Measurements from ENCODE around the gene ASTN2. TPM values are rescaled to one million over a fixed set of nuclear protein-coding genes. Genes with fewer than 3 reads are reported as not detected.

Gene ASTN2
- total and polyA plus RNA-seq, 2 experiments from 2014 or later: 7.0 to 24.6 TPM

DNA sequence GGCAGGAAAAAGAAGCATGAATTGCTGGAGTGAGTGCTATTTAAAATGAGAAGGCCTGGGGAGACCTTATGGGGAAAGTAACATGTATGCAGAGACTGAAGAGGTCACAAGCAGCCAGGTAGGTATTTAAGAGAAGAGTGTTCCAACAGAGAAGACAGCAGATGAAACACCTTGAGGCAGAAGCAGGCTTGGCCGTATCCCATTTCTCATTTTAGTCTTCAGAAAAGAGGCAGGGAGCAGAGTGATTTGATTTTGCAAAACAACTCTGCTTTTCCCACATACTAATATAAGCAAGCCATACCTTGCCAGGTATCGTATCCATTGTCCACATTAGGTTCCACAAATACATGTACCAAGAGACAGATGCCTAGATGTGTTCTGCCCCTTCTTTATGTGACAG, 244.3 kb downstream of the ASTN2 start (continued):
- TF ChIP-seq POLR2AphosphoS5 (IDR thresholded peaks at IDR 0.05; ENCODE audit: low read depth): no peak
- no peak for TF ChIP-seq JUNB (IDR thresholded peaks at IDR 0.05; ENCODE audit: unreplicated experiment)
- TF ChIP-seq CTCF (conservative IDR thresholded peaks at IDR 0.05; ENCODE audit: low read depth in 2 of 2): no peak
- TF ChIP-seq ETS1 (IDR thresholded peaks at IDR 0.05): no peak
- no peak for TF ChIP-seq STAT1 (IDR thresholded peaks at IDR 0.05; ENCODE audit: unreplicated experiment)
- TF ChIP-seq NANOG (IDR thresholded peaks at IDR 0.05; ENCODE audit: borderline replicate concordance): no peak
- no peak for TF ChIP-seq EZH2 (IDR thresholded peaks at IDR 0.05; ENCODE audit: low read depth, unreplicated experiment)
- TF ChIP-seq CREB1 (CRISPR knock-in tag; IDR thresholded peaks at IDR 0.05; ENCODE audit: low read depth): no peak
- TF ChIP-seq ZNF331 (CRISPR knock-in tag; IDR thresholded peaks at IDR 0.05; ENCODE audit: low read depth): no peak
- TF ChIP-seq, protein P1, sequence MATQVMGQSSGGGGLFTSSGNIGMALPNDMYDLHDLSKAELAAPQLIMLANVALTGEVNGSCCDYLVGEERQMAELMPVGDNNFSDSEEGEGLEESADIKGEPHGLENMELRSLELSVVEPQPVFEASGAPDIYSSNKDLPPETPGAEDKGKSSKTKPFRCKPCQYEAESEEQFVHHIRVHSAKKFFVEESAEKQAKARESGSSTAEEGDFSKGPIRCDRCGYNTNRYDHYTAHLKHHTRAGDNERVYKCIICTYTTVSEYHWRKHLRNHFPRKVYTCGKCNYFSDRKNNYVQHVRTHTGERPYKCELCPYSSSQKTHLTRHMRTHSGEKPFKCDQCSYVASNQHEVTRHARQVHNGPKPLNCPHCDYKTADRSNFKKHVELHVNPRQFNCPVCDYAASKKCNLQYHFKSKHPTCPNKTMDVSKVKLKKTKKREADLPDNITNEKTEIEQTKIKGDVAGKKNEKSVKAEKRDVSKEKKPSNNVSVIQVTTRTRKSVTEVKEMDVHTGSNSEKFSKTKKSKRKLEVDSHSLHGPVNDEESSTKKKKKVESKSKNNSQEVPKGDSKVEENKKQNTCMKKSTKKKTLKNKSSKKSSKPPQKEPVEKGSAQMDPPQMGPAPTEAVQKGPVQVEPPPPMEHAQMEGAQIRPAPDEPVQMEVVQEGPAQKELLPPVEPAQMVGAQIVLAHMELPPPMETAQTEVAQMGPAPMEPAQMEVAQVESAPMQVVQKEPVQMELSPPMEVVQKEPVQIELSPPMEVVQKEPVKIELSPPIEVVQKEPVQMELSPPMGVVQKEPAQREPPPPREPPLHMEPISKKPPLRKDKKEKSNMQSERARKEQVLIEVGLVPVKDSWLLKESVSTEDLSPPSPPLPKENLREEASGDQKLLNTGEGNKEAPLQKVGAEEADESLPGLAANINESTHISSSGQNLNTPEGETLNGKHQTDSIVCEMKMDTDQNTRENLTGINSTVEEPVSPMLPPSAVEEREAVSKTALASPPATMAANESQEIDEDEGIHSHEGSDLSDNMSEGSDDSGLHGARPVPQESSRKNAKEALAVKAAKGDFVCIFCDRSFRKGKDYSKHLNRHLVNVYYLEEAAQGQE (IDR thresholded peaks at IDR 0.05; ENCODE audit: unreplicated experiment): no peak
- no peak for TF ChIP-seq ZNF114 (CRISPR knock-in tag; IDR thresholded peaks at IDR 0.05)

DNA sequence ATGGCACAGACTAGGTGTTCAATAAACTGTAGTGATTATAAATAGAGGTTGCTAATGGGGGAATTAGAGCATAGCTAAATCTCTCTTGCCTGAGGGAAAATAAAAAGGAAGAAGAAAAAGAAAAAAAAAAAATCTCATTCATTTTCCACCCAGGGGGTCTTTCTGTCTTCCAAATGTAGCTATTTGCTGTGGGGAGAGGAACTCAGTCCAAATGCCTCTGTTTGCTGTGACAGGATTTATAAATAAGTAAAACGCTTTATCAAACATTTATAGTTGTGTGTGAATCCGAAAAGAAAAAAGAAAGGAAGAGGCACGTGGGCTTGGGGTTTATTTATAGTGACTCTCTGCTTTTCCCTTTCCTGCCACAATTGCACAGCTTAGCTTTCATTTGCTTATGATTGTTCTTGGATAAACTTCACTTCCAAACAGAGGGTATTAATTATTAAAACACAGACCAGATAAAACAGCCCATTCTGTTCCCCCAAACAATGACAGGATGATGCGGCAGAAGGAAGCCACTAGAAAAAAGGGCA, 245.7 kb downstream of the ASTN2 start:
- H3K4me1 ChIP-seq (ENCODE audit: insufficient read depth): peaks cover 19% of the 10 kb centered on the region
- no peaks in the 10 kb centered on the region for H3K27me3 ChIP-seq (ENCODE audit: insufficient read depth)
- Mint-ChIP-seq H3K27ac (peak overlapping the region; percentile 33), H3K4me3 (no peak overlapping the region), H3K4me1 (peaks cover 20% of the 10 kb centered on the region), H3K9me3 (no peaks in the 10 kb centered on the region), H3K36me3 (ENCODE audit: low read depth) (no peaks in the 10 kb centered on the region), H3K27me3 (ENCODE audit: insufficient read depth, low read depth, poor library complexity) (no peaks in the 10 kb centered on the region)
- no peaks in the 10 kb centered on the region for H3K9me2 ChIP-seq (ENCODE audit: insufficient read depth)
- ATAC-seq (no peak), DNase-seq (ENCODE audit: low spot score) (peak; percentile 25)
- H3K79me2 ChIP-seq (replicated peaks; ENCODE audit: insufficient read depth): no peaks in the 10 kb centered on the region
- peak overlapping the region; percentile 2 for H3K4me2 ChIP-seq
- no peaks in the 10 kb centered on the region for H4K20me1 ChIP-seq (replicated peaks; ENCODE audit: insufficient read depth)
- H3K4me3 ChIP-seq: no peak overlapping the region
- H3K36me3 ChIP-seq (ENCODE audit: insufficient read depth): no peaks in the 10 kb centered on the region
- no peak overlapping the region for H2AFZ ChIP-seq
- H3K27ac ChIP-seq (ENCODE audit: low read depth): no peak overlapping the region
- H3F3A ChIP-seq (replicated peaks; ENCODE audit: low read depth): no peaks in the 10 kb centered on the region
- TF ChIP-seq EZH2 (IDR thresholded peaks at IDR 0.05; ENCODE audit: low read depth, unreplicated experiment) (no peak), NANOG (IDR thresholded peaks at IDR 0.05; ENCODE audit: borderline replicate concordance) (no peak), STAT1 (IDR thresholded peaks at IDR 0.05; ENCODE audit: unreplicated experiment) (no peak), ZNF331 (CRISPR knock-in tag; IDR thresholded peaks at IDR 0.05; ENCODE audit: low read depth) (no peak), ZNF114 (CRISPR knock-in tag; IDR thresholded peaks at IDR 0.05) (no peak), EZH2phosphoT487 (IDR thresholded peaks at IDR 0.05; ENCODE audit: unreplicated experiment) (no peak), JUNB (IDR thresholded peaks at IDR 0.05; ENCODE audit: unreplicated experiment) (no peak), CTCF (conservative IDR thresholded peaks at IDR 0.05; ENCODE audit: low read depth in 2 of 2) (no peak), CREB1 (CRISPR knock-in tag; IDR thresholded peaks at IDR 0.05; ENCODE audit: low read depth) (no peak), POLR2AphosphoS5 (IDR thresholded peaks at IDR 0.05; ENCODE audit: low read depth) (no peak)
- TF ChIP-seq, protein P1 (IDR thresholded peaks at IDR 0.05; ENCODE audit: unreplicated experiment): no peak

All from GM23338 (cell line).